CD4-positive, alpha-beta memory T cell (primary cell): ENCODE measurements around the gene GPBP1. TPM values are rescaled to one million over a fixed set of nuclear protein-coding genes. Genes with fewer than 3 reads are reported as not detected.
A peak's percentile ranks its signal among the peaks of the same experiment; 100 is the strongest.

Experiments
- CTCF ChIA-PET: fragments of 350-600 bp; sonication (Branson Sonifier 250); formaldehyde crosslinking; loops from one replicate; lab custom pipeline; 2021; ENCODE audit warnings: inconsistent platforms; ENCODE audit not compliant: partially characterized antibody; lab: Charles Lee
- POLR2A ChIA-PET: fragments of 350-600 bp; sonication (Branson Sonifier 250); formaldehyde crosslinking; loops from one replicate; lab custom pipeline; 2021; ENCODE audit not compliant: partially characterized antibody; lab: Charles Lee
- DNase-seq, 5 donors: peaks; one replicate each; pipeline versions ENCODE4 v3.0.0 to v3.0.0-alpha.2; 2020 to 2022; ENCODE audit warnings: mixed read lengths in 1 of 5
- H3K27ac ChIP-seq: one replicate; pipeline ENCODE4 v1.7.0; 2013; ENCODE audit warnings: low read depth, low read length
- H3K27me3 ChIP-seq: 2 replicates; pipeline ENCODE4 v1.7.0; 2013; ENCODE audit warnings: mild to moderate bottlenecking, low read length, moderate library complexity; ENCODE audit not compliant: insufficient read depth
- H3K36me3 ChIP-seq: 2 replicates; pipeline ENCODE4 v1.7.0; 2013; ENCODE audit warnings: mild to moderate bottlenecking, low read length, moderate library complexity; ENCODE audit not compliant: insufficient read depth
- H3K4me1 ChIP-seq: 2 replicates; pipeline ENCODE4 v1.7.0; 2013; ENCODE audit warnings: mild to moderate bottlenecking, low read length, moderate library complexity; ENCODE audit not compliant: insufficient read depth
- H3K4me3 ChIP-seq, 2 donors: one replicate each; pipeline ENCODE4 v1.7.0; 2013; ENCODE audit warnings: low read length in 2 of 2, mild to moderate bottlenecking in 1 of 2
- H3K9me3 ChIP-seq, 2 donors: one replicate each; pipeline ENCODE4 v1.7.0; 2013; ENCODE audit warnings: low read length in 2 of 2, control low read depth in 1 of 2; ENCODE audit not compliant: control insufficient read depth in 1 of 2
- H3K27ac Mint-ChIP-seq, 7 donors: one replicate each; pipeline ENCODE4 v1.8.0; 2020 to 2021; ENCODE audit warnings: mixed read lengths in 7 of 7, mild to moderate bottlenecking in 6 of 7, inconsistent platforms in 3 of 7, moderate library complexity in 3 of 7
- H3K27me3 Mint-ChIP-seq, 2 donors: one replicate each; pipeline ENCODE4 v1.8.0; 2020 to 2021; ENCODE audit warnings: mixed read lengths in 2 of 2
- H3K36me3 Mint-ChIP-seq, 2 donors: one replicate each; pipeline ENCODE4 v1.8.0; 2020 to 2021; ENCODE audit warnings: mixed read lengths in 2 of 2, inconsistent platforms in 1 of 2, mild to moderate bottlenecking in 1 of 2
- H3K4me1 Mint-ChIP-seq, 4 donors: one replicate each; pipeline ENCODE4 v1.8.0; 2020 to 2021; ENCODE audit warnings: mixed read lengths in 4 of 4, mild to moderate bottlenecking in 1 of 4
- H3K4me3 Mint-ChIP-seq, 8 donors: one replicate each; pipeline ENCODE4 v1.8.0; 2020 to 2021; ENCODE audit warnings: mixed read lengths in 8 of 8, mild to moderate bottlenecking in 7 of 8, moderate library complexity in 6 of 8, inconsistent platforms in 3 of 8
- H3K9me3 Mint-ChIP-seq, 8 donors: one replicate each; pipeline ENCODE4 v1.8.0; 2020 to 2021; ENCODE audit warnings: mixed read lengths in 8 of 8, mild to moderate bottlenecking in 5 of 8, inconsistent platforms in 3 of 8, moderate library complexity in 1 of 8
- intact Hi-C: fragments of 100-400 bp; cut with micrococcal nuclease; formaldehyde crosslinking; loops from one replicate; pipeline ENCODE4 v1.15.1; 2023
- polyA plus RNA-seq, 2 donors: library from polyadenylated mRNA; unstranded; fragments of 300-500 nt; fragmentation: Illumina TruSeq; gene quantifications; one replicate each; pipeline ENCODE4 v1.2.3, GENCODE V29; 2021
- total RNA-seq, 2 experiments: library from RNA; stranded (reverse); gene quantifications; one replicate each; pipeline ENCODE4 v1.2.3, GENCODE V29; 2021

The GPBP1 gene
- total and polyA plus RNA-seq, 4 experiments from 2014 or later, result 92.1 to 137 (median 120) TPM

DNA sequence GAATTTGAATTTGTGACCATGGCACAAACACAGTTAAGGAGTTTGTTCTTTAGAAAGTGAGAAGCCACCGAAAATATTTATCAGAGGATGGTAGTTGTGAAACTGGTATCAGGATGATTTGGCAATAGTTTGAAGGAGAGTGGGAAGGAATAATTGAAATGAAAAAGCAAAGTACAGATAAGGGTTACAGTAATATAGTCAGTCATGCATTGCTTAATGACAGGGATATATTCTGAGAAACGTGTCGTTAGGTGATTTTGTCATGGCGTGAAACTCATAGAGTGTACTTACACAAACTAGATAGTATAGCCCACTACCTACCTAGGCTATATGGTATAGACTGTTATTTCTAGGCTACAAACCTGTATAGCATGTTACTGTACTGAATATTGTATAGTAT, 84.2 kb downstream of the GPBP1 start:
- no peaks in the 10 kb centered on the region for H3K9me3 ChIP-seq
- no peak overlapping the region for H3K4me3 Mint-ChIP-seq
- no peaks in the 10 kb centered on the region for H3K27me3 ChIP-seq
- peaks cover 8 to 12% (median 10%) of the 10 kb centered on the region in 4 donors for H3K4me1 Mint-ChIP-seq
- CTCF ChIA-PET, result no interaction called here
- H3K27ac ChIP-seq, result no peak overlapping the region
- POLR2A ChIA-PET, result no interaction called here
- H3K27ac Mint-ChIP-seq, result peak overlapping the region in 4 of 7 donors; percentile 2 to 37 (median 7)
- no peak overlapping the region for H3K4me3 ChIP-seq
- H3K27me3 Mint-ChIP-seq, result no peaks in the 10 kb centered on the region
- H3K36me3 Mint-ChIP-seq, result peaks cover 72 to 79% of the 10 kb centered on the region in 2 donors
- no peaks in the 10 kb centered on the region for H3K9me3 Mint-ChIP-seq
- H3K4me1 ChIP-seq, result no peaks in the 10 kb centered on the region
- H3K36me3 ChIP-seq, result peaks cover 35% of the 10 kb centered on the region
- intact Hi-C loops, result no loop called here
- DNase-seq, result no peak

DNA sequence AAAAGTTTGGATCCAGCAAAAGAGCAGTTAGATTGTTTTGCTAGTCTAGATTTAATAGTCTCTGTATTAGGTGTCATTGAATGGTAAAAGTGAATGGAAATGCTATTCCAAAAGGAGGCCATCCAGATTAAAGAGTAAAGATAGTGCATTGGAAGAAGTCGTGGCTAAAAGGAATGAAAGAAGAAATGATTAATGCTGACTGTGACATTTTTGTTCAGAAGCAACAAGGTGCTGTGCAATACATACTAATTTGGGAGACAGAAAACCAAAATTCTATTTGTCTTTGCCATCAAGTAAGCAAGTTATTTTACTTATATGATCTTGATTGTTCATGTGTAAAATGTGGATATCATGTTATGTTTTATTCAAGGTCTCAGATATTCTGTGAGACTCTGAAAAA, 85.1 kb downstream of the GPBP1 start:
- H3K36me3 ChIP-seq, result peaks cover 28% of the 10 kb centered on the region

DNA sequence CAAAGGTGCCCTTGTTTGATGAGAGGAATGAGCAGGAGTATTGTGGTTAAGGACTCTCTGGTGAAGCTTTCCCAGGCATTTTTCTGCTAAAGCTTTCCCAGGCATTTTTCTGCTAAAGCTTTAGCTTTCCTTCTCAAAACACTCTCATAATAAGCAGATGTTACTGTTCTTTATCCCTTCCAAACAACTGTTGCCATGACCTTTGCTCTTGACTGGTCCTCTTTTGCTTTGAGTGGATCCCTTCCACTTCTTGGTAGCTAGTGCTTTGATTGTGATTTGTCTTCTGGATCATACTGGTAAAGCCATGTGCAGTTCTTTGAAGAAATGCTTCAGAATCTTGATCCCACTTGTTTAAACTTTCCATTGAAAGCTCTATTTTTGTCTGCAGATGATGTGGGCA, 85.8 kb downstream of the GPBP1 start:
- POLR2A ChIA-PET, result no interaction called here
- no peaks in the 10 kb centered on the region for H3K4me1 ChIP-seq
- H3K4me3 ChIP-seq, result no peak overlapping the region
- H3K4me3 Mint-ChIP-seq, result no peak overlapping the region
- peaks cover 70 to 78% of the 10 kb centered on the region in 2 donors for H3K36me3 Mint-ChIP-seq
- H3K36me3 ChIP-seq, result peaks cover 24% of the 10 kb centered on the region
- peak overlapping the region in 3 of 7 donors; percentile 32 to 67 (median 62) for H3K27ac Mint-ChIP-seq
- H3K9me3 ChIP-seq, result no peaks in the 10 kb centered on the region
- no peaks in the 10 kb centered on the region for H3K9me3 Mint-ChIP-seq
- peaks cover 6 to 12% (median 9%) of the 10 kb centered on the region in 4 donors for H3K4me1 Mint-ChIP-seq
- CTCF ChIA-PET, result no interaction called here
- intact Hi-C loops, result no loop called here
- no peak overlapping the region for H3K27ac ChIP-seq
- no peaks in the 10 kb centered on the region for H3K27me3 Mint-ChIP-seq
- DNase-seq, result no peak
- no peaks in the 10 kb centered on the region for H3K27me3 ChIP-seq

More for the DNA sequence above, 85.1 kb downstream of the GPBP1 start:
- Mint-ChIP-seq H3K36me3 (peaks cover 74 to 84% of the 10 kb centered on the region in 2 donors), H3K27ac (peak overlapping the region in 2 of 7 donors; percentile 28 to 69), H3K4me1 (peaks cover 6 to 12% (median 9%) of the 10 kb centered on the region in 4 donors), H3K27me3 (no peaks in the 10 kb centered on the region), H3K4me3 (no peak overlapping the region), H3K9me3 (no peaks in the 10 kb centered on the region)
- CTCF ChIA-PET, result no interaction called here
- Histone ChIP-seq H3K4me1 (no peaks in the 10 kb centered on the region), H3K4me3 (no peak overlapping the region), H3K9me3 (no peaks in the 10 kb centered on the region), H3K27me3 (no peaks in the 10 kb centered on the region), H3K27ac (no peak overlapping the region)
- POLR2A ChIA-PET, result no interaction called here
- DNase-seq, result no peak
- intact Hi-C loops, result no loop called here

DNA sequence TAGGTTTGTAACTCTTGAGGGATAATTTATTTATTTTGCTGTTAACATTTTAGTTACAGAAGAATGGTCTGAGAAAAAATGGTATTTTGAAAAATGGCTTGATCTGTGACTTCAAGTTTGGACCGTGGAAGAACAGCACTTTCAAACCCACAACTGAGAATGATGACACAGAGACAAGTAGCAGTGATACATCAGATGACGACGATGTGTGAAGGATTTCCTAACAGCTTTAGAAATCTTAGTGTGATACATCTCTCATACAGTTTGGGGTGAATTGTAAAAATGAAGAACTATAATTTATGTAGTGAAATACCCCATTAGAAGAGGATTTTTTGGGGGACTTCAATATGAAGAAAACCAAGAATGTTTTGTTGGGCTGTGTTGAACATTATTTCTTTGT, 88.7 kb downstream of the GPBP1 start:
- peaks cover 6 to 10% (median 8%) of the 10 kb centered on the region in 4 donors for H3K4me1 Mint-ChIP-seq
- H3K27me3 Mint-ChIP-seq, result no peaks in the 10 kb centered on the region
- no peak for DNase-seq
- no peaks in the 10 kb centered on the region for H3K9me3 ChIP-seq
- no peak overlapping the region for H3K27ac ChIP-seq
- peaks cover 53 to 59% of the 10 kb centered on the region in 2 donors for H3K36me3 Mint-ChIP-seq
- no peaks in the 10 kb centered on the region for H3K4me1 ChIP-seq
- no peaks in the 10 kb centered on the region for H3K9me3 Mint-ChIP-seq
- H3K4me3 ChIP-seq, result no peak overlapping the region
- H3K27ac Mint-ChIP-seq, result peak overlapping the region in 1 of 7 donors; percentile 59
- peaks cover 18% of the 10 kb centered on the region for H3K36me3 ChIP-seq
- H3K27me3 ChIP-seq, result no peaks in the 10 kb centered on the region
- no peak overlapping the region for H3K4me3 Mint-ChIP-seq
- intact Hi-C loops, result no loop called here
- ChIA-PET POLR2A (no interaction called here), CTCF (no interaction called here)

DNA sequence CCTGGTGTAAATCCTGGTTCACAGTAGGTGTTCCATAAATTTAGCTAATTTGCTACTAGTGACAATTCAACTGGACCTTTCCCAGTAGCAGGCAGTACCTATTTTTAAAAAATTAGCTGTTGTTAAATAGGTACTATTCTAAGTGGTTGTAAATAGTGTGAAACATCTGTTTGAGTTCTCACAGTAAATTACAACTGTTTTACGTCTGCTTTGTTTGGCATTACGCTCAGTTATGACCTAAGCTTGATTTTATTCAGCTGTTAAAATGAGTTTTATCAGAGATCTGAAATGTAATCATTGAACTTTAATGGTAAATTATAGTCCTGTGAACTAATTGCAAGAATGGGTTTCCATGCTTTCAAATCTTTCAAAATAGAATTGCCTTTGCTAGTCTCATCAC, 93.9 kb downstream of the GPBP1 start:
- intact Hi-C loops, result no loop called here
- CTCF ChIA-PET, result no interaction called here
- no peak overlapping the region for H3K4me3 ChIP-seq
- POLR2A ChIA-PET, result no interaction called here
- no peaks in the 10 kb centered on the region for H3K4me1 ChIP-seq
- no peaks in the 10 kb centered on the region for H3K9me3 ChIP-seq
- DNase-seq, result no peak
- H3K4me3 Mint-ChIP-seq, result no peak overlapping the region
- no peaks in the 10 kb centered on the region for H3K27me3 ChIP-seq
- H3K27me3 Mint-ChIP-seq, result no peaks in the 10 kb centered on the region
- H3K27ac Mint-ChIP-seq, result no peak overlapping the region
- H3K36me3 ChIP-seq, result no peaks in the 10 kb centered on the region
- peaks cover 11 to 12% of the 10 kb centered on the region in 2 donors for H3K36me3 Mint-ChIP-seq
- H3K4me1 Mint-ChIP-seq, result peaks cover 0 to 4% (median under 1%) of the 10 kb centered on the region in 4 donors
- H3K27ac ChIP-seq, result no peak overlapping the region
- no peaks in the 10 kb centered on the region for H3K9me3 Mint-ChIP-seq

DNA sequence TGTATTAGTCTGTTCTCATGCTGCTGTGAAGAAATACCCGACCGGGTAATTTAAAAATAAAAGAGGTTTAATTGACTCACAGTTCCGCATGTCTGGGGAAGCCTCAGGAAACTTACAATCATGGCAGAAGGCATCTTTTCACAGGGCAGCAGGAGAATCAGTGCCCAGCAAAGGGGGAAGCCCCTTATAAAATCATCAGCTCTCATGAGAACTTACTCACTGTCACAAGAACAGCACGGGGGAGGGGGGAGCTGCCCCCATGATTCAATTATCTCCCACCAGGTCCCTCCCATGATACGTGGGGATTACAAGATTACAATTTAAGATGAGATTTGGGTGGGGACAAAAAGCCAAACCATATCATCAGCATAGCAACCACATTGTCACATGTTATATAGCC, 102.5 kb downstream of the GPBP1 start:
- H3K27ac ChIP-seq, result no peak overlapping the region
- intact Hi-C loops, result no loop called here
- no peak overlapping the region for H3K4me3 ChIP-seq
- Mint-ChIP-seq H3K27ac (no peak overlapping the region), H3K36me3 (no peaks in the 10 kb centered on the region), H3K4me1 (no peaks in the 10 kb centered on the region), H3K4me3 (no peak overlapping the region), H3K9me3 (peaks cover 0 to 2% (median 0%) of the 10 kb centered on the region in 8 donors), H3K27me3 (peaks cover 2 to 6% of the 10 kb centered on the region in 2 donors)
- no peaks in the 10 kb centered on the region for H3K36me3 ChIP-seq
- no peak for DNase-seq
- no peaks in the 10 kb centered on the region for H3K27me3 ChIP-seq
- H3K4me1 ChIP-seq, result no peaks in the 10 kb centered on the region
- ChIA-PET CTCF (no interaction called here), POLR2A (no interaction called here)
- H3K9me3 ChIP-seq, result no peaks in the 10 kb centered on the region

DNA sequence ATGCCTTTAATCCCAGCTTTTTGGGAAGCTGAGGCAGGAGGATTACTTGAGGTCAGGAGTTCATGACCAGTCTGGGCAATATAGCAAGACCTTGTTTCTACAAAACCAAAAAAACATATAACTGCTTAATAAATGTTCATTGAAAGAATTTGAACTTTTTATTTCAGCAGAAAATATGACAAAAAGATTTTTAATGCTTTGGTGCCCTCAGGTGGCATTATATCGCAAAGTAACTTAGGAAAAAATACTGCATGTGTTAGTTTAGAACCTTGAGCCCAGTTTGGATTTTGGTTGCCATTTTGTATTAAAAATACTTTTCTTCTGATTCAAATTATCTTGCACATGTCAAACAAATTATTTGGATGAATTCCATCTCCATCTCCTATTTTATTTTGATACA, 103.2 kb downstream of the GPBP1 start:
- Mint-ChIP-seq H3K27ac (no peak overlapping the region), H3K27me3 (peaks cover 2 to 6% of the 10 kb centered on the region in 2 donors), H3K9me3 (peaks cover 0 to 2% (median 0%) of the 10 kb centered on the region in 8 donors), H3K36me3 (no peaks in the 10 kb centered on the region), H3K4me3 (no peak overlapping the region), H3K4me1 (no peaks in the 10 kb centered on the region)
- no peak overlapping the region for H3K4me3 ChIP-seq
- POLR2A ChIA-PET, result no interaction called here
- intact Hi-C loops, result no loop called here
- no peaks in the 10 kb centered on the region for H3K27me3 ChIP-seq
- no peaks in the 10 kb centered on the region for H3K9me3 ChIP-seq
- CTCF ChIA-PET, result no interaction called here
- no peak overlapping the region for H3K27ac ChIP-seq
- no peaks in the 10 kb centered on the region for H3K4me1 ChIP-seq
- DNase-seq, result no peak
- no peaks in the 10 kb centered on the region for H3K36me3 ChIP-seq

DNA sequence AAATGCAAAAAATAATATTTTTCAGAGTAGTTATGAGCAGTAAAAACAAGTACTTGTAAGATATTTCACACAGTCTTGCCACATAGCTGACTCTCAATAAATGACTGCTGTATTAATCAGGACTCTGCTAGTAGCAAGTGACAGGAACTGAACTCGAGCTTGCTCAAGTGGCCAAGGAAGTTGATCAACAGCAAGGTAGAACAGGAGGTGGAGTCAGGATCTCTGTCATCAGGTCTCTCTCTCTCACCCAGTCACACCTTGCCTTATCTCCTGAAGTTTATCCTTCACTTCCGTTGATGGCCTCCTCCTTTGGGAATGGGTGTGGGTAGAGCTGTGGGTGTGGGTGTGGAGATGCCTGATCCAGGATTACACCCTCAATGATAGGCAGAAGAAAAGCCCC, 107.0 kb downstream of the GPBP1 start:
- no peak overlapping the region for H3K27ac Mint-ChIP-seq
- Histone ChIP-seq H3K4me1 (no peaks in the 10 kb centered on the region), H3K36me3 (no peaks in the 10 kb centered on the region), H3K9me3 (no peaks in the 10 kb centered on the region), H3K27ac (no peak overlapping the region), H3K4me3 (no peak overlapping the region), H3K27me3 (no peaks in the 10 kb centered on the region)
- peaks cover 4 to 6% of the 10 kb centered on the region in 2 donors for H3K36me3 Mint-ChIP-seq
- peaks cover 5% of the 10 kb centered on the region in 2 donors for H3K27me3 Mint-ChIP-seq
- intact Hi-C loops, result no loop called here
- peaks cover 2 to 14% (median 9%) of the 10 kb centered on the region in 8 donors for H3K9me3 Mint-ChIP-seq
- no peak overlapping the region for H3K4me3 Mint-ChIP-seq
- H3K4me1 Mint-ChIP-seq, result no peaks in the 10 kb centered on the region
- DNase-seq, result no peak
- ChIA-PET POLR2A (no interaction called here), CTCF (no interaction called here)
